CMK (cell line): ENCODE measurements around the gene PLSCR3.

ENCODE experiments used
- DNase-seq: peaks from one replicate; pipeline ENCODE4 v3.0.0-alpha.2; 2010; ENCODE audit warnings: low read depth

Gene PLSCR3

DNA sequence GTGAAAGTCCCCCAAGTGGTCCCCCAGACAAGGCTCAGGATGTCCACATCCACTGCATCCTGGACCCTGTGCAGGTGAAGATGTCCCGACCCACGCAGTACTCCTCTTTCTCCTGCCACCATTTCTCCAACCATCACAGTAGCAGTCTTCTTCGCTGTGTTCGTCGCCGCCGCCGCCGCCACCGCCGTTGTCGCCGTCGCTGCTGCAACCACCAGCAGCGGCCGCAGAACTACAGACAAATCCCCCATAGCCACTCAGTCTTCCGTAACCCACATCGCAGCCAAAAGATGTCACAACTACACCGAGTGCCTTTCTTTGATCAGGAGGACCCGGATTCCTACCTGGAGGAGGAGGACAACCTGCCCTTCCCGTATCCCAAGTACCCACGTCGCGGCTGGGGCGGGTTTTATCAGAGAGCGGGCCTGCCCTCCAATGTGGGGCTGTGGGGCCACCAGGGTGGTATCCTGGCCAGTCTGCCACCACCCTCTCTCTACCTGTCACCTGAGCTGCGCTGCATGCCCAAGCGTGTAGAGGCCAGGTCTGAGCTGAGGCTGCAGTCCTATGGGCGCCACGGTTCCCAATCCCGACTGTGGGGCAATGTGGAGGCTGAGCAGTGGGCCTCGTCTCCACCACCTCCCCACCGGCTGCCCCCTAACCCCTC lies 32.0 kb upstream of the PLSCR3 start:
- DNase-seq, result no peak

- no peak for DNase-seq
Measured at GRCh38 chr17:7425756-7426155, 31.4 kb upstream of the PLSCR3 start.

DNA sequence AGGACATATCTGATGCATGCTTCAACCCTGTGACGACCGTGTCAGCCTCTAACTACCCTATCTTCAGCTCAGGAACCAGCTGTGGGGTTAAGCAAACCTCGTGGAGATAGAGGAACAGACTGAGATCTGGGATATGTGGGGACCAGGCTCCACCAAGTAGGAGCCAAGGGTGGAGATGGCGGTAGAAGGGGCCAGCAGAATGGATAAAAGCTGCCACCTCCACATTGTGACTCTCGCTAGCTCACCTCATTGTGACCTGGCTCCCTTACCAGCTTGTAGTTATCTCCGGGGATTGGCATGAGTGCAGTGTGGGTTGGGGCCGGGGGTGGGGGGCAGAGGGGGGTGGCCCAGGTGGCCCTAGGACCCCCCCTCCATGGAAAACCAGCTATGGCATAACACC lies 31.0 kb upstream of the PLSCR3 start, which contains the start of gene SPEM2:
TSS of gene SPEM2 (plus strand) at position 301 of the 400 bp plus-strand sequence. CDS start at position 374, 73 bp downstream.
- no peak for DNase-seq

DNA sequence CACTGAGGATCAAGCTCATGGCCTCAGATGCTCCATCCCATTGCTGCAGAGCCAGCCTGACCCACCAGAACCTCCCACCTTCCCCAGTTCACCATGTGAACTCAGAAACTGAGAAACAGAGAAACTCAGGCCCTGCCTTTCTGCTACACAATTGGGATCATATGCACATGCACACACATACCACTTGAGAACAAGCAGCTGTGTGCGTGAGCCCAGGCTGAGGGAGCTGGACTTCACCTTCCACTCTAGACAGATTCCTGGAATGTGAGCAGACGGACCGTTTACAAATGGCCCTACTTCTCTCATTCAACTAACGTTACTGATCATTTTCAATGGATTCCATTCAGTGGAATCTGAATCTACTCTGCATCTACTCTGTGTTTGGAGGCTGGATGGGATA lies 29.4 kb upstream of the PLSCR3 start:
- DNase-seq, result no peak

GRCh38 chr17:7421186-7421585 lies 26.9 kb upstream of the PLSCR3 start:
- DNase-seq, result no peak

DNA sequence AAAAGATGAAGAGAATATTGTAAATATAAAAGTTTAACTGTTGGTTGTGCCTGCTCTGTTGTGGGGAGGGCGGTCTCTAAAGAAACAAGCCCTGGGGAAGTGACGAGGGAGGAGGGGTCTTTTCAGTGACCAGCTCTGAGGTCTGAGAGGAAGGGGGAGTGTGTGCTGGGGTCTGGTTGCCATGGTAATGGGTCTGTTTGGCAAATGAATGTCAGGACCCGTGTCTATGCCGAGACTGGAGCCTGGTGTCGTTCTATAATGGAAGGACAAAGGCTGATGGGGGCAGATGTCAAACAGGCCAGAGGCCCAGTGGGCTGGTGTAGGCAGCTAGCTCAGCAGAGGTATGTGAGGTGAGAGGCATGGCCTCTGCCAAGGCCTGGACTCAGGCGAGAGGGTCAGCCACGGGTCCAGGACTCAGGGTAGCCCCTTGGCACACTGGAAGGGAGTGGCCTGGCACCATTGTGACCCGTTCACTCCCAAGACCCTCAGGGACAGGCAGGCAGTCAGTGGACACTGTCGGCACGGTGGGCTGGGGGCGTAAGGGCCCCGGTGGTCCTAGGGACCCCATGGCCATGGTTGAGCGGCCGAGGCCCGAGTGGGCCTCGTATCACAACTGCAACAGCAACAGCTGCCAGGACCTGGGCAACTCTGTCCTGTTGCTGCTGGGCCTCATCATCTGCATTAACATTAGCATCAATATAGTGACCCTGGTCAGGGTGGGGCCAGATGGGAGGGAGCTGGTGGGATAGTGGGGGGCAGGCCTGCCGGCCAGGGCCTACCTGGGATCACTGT lies 25.7 kb upstream of the PLSCR3 start, which contains the start of gene SPEM1:
TSS of gene SPEM1 (plus strand) at position 506 of the 792 bp plus-strand sequence. CDS start at position 567, 61 bp downstream.
- DNase-seq, result no peak

- DNase-seq, result no peak
Measured at GRCh38 chr17:7418472-7419152, 24.3 kb upstream of the PLSCR3 start.

- no peak for DNase-seq
Measured at GRCh38 chr17:7417056-7417655, 22.8 kb upstream of the PLSCR3 start.

- no peak for DNase-seq
Measured at GRCh38 chr17:7416323-7416722, 22.0 kb upstream of the PLSCR3 start.

DNA sequence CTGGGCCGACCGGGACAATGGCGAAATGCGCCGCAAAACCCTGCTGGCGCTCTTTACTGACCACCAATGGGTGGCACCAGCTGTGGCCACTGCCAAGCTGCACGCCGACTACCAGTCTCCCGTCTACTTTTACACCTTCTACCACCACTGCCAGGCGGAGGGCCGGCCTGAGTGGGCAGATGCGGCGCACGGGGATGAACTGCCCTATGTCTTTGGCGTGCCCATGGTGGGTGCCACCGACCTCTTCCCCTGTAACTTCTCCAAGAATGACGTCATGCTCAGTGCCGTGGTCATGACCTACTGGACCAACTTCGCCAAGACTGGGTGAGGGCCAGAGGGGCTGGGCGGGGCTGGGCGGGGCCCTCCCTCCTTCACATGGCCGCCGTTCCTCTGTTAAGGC lies 21.5 kb upstream of the PLSCR3 start:
- no peak for DNase-seq

DNA sequence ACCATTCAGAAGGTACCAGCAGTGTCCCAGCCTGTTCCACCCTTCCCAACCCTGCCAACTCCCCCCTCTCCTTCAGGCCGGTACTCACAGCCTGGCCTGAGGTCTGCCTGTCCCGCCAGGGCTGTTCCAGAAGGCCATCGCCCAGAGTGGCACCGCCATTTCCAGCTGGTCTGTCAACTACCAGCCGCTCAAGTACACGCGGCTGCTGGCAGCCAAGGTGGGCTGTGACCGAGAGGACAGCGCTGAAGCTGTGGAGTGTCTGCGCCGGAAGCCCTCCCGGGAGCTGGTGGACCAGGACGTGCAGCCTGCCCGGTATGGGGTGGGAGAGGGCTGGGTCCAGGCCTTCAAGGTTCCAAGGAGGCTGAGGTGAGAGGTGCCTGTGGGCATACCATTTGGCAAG lies 20.5 kb upstream of the PLSCR3 start:
- DNase-seq, result no peak

- DNase-seq, result no peak
Measured at GRCh38 chr17:7413346-7413985, 19.1 kb upstream of the PLSCR3 start.

DNA sequence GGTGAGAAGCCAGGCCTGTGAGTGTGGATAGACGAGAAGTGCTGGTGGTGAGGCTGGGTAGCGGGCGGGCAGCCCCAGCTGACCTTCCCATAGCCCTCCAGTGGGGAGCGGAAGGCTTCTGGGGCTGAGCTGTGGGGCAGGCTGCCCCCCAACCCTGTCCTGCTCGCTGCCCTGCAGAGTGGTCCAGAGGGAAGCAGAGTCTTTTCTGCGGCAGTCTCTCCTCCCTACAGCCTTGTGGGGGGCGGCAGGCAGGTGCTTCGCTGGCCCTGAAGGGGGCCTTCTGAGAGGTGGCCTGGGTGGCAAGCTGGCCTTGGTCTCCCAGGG lies 17.1 kb upstream of the PLSCR3 start:
- DNase-seq, result no peak

GRCh38 chr17:7410634-7411426 lies 16.5 kb upstream of the PLSCR3 start:
- no peak for DNase-seq

- DNase-seq, result no peak
Measured at GRCh38 chr17:7409716-7410115, 15.4 kb upstream of the PLSCR3 start.

DNA sequence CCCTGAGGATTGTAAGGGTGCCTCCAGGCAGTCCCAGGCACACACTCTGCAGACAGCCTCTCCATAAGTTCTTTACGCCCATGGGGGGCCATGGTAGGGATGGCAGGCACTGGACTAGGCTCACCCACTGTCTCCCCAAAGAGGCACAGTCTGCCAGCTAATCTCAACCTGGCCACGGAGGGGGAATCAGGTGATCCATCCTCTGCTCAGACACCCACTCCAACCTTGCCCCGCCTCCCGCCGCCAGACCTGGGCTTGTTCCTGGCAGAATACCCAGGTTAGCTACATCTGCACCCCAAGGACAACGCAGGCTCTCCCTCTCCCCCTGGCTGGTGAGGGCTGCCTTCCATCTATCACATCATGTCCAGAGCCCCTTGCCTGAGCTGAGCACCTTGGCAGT lies 14.5 kb upstream of the PLSCR3 start:
- DNase-seq, result no peak

DNA sequence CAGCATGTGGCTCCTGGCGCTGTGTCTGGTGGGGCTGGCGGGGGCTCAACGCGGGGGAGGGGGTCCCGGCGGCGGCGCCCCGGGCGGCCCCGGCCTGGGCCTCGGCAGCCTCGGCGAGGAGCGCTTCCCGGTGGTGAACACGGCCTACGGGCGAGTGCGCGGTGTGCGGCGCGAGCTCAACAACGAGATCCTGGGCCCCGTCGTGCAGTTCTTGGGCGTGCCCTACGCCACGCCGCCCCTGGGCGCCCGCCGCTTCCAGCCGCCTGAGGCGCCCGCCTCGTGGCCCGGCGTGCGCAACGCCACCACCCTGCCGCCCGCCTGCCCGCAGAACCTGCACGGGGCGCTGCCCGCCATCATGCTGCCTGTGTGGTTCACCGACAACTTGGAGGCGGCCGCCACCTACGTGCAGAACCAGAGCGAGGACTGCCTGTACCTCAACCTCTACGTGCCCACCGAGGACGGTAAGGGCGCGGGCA lies 14.0 kb upstream of the PLSCR3 start:
- no peak for DNase-seq

DNA sequence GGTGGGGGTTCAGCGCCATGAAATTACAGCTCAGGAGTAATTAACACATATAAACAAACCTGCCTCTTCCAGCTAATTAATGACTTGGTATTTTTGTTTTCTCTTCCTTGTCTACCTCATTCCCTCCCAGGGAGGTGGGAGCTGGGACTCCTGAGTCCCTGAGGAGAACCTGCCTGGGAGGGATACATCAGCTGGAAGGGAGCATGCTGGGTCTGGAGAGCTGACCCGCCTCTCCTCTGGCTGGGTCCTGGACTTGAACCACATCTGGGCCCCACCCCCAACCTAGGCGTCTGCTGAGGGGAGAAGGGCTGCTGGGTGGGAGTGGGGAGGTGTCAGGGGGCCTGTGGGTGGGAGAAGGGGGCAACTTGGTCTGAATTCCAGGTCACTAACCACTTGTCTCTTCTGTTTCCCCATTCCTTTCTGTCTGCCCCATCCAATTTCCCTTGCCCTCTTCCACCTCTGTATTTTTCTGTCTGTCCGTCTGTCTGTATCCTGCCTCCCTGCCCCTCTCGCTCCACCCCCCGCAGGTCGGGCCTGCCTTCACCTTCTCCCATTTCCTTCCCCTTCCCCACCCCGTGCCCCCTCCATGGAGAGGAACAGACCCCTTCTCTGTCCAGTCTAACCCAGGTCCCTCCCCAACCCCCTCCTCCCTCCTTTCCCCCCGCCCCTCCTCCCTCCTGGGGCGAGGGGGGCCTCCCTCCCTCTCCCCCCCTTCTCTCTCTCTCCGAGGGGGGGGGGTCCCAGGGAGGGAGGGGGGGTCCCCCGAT lies 13.3 kb upstream of the PLSCR3 start, which contains the start of gene NLGN2:
TSS of gene NLGN2 (plus strand) at position 361 of the 767 bp plus-strand sequence. CDS start 411 bp downstream, outside the sequence.
- DNase-seq, result no peak

- no peak for DNase-seq
Measured at GRCh38 chr17:7407082-7407481, 12.8 kb upstream of the PLSCR3 start.

GRCh38 chr17:7406235-7406825 lies 12.0 kb upstream of the PLSCR3 start:
- no peak for DNase-seq
